GM19023 (cell line): ENCODE measurements around the gene LILRA5.
"Not testable (repeated sequence)": the region's sequence is repeated elsewhere in the genome, so short reads cannot be mapped to it uniquely, and the experiment has no call there.

ENCODE experiments used
- ATAC-seq: cut with Tn5 transposase; IDR thresholded peaks from one replicate; pipeline ENCODE4 v1.9.1; 2021; ENCODE audit warnings: mild to moderate bottlenecking, moderate library complexity; ENCODE audit not compliant: unreplicated experiment

Gene LILRA5

DNA sequence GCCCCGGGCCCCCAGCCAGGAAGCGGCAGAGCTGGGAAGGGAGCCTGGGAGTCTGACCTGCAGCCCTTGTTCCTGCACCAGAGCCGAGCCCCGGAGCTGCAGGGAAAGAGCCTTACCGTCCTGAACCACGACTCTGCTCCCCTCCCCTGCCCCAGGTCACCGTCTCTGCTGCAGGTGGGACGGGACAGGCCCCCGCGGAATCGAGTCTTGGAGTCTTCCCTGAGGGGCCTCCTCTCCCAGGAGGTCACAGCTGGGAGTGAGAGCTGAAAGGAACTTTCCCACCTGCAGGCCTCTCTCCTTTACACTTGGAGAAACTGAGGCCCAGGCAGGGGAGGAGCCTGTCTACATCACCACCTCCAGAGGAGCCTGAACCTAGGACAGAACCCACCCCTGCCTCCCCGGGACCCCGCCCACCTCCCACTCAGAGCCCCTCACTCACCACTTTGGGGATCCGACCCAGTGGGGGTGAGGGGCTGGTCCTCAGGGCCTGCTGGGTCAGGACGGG lies 35.8 kb downstream of the LILRA5 start:
- not testable (repeated sequence) for ATAC-seq

DNA sequence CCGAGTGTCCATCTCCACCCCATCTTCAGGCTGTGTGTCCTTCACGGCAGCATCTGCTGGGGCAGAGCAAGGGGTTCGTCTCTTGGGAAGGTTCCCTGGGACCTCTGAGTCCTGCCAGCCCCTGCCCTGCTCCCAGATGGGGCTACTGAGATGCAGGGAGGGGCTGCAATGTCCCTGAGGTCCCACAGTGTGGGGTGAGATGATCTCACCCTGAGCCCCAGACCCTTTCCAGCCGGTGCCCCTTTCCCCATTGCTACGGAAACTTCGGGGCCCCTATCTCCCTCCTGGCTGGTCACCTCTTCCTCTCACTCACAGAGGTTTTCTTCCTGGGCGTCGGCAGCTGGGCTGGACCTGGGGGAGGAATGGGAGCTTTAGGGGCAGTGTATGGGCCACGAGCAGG lies 37.0 kb downstream of the LILRA5 start:
- no peak for ATAC-seq

GRCh38 chr19:54274516-54274915 lies 38.5 kb downstream of the LILRA5 start:
- not testable (repeated sequence) for ATAC-seq

GRCh38 chr19:54273821-54274220 lies 39.1 kb downstream of the LILRA5 start:
- ATAC-seq, result no peak

DNA sequence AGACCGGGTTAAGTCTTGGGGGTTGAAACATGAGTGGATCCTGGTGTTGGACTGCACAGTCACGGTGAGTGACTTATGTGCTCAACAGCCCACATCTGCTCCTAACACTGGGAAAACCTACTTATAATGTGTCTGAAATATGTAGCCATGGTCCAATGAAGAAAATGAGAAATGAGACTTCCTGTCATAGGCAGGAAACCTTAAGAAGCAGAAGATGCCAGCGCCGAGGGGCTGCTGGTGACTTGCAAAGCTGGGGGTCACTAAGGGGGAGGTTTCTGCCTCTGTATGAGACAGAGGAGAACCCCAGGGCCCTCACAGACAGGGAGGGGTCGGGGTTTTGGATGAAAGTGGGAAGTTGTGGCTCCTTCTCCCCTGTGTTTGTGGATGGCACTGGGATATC lies 40.8 kb downstream of the LILRA5 start:
- ATAC-seq, result not testable (repeated sequence)

DNA sequence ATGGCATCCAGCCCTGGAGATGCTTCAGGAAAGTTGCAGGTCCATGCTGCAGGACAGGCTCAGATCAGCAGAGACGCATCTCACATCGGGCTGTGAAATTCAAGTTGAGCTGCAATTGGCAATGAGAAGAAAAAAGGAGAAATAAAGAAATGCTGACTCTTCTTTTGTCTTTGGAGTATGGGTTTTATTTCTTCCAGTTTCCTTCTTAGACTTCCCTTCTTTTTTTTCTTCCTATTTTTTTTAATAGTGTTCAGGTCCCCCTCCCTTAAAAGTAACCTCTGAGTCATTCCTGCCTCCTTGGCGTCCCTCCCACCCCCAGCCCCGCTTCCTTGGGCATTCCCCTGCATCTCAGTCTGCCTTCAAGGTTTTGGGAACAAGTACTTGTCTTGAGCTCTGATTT lies 41.4 kb downstream of the LILRA5 start:
- ATAC-seq, result not testable (repeated sequence)

DNA sequence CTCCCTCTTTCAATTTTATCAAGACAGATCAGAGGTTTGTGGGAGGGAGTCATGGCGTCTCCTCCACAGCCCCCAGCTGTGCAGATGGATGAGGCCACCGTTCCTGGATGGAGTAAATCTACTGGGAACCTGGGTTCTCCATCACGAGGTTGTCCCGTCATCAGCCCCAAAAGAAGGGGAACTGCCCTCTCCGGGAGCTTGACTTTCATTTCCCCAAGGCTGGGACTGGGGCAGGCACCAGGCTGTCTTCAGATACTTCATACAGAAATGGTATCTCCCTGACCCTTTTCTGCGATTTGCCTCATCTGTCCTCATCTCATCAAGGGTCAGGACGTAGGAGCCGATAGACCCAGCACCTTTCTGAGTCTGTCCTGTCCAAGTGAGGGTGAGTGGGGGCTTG lies 41.9 kb downstream of the LILRA5 start:
- no peak for ATAC-seq

GRCh38 chr19:54268936-54269335 lies 44.0 kb downstream of the LILRA5 start:
- ATAC-seq, result no peak

DNA sequence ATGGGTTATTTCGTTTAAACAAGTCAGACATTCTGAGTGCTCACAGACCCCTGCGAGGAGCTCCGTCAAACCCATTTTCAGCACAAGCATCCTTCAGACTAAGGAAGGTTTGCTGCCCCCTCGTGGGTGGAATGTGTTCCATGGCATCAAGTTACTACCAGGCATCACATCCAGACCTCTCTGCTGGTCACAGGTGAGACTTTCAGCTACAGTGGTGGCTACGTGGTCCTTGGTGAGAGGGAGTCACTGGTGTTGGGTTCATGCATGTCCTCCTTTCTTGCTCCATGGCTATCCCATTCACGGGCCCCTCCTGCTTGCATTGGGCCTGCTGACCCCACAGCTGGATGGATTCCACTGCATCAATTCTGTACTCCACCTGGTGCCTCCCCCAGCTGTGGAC lies 46.8 kb downstream of the LILRA5 start:
- ATAC-seq, result no peak

DNA sequence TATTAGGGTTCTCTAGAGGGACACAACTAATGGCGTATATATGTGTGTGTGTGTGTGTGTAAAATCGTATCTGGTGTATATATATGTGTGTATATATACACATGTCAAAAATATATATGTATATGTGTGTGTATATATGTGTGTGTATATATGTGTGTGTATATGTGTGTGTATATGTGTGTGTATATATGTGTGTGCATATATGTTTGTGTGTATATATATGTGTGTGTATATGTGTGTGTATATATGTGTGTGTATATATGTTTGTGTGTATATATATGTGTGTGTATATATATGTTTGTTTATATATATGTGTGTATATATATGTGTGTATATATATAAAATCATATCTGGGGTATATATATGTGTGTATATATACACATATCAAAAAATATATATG lies 50.5 kb downstream of the LILRA5 start:
- ATAC-seq, result no peak

- no peak for ATAC-seq
These were observed 50.9 kb downstream of the LILRA5 start for GRCh38 chr19:54262066-54262465.

DNA sequence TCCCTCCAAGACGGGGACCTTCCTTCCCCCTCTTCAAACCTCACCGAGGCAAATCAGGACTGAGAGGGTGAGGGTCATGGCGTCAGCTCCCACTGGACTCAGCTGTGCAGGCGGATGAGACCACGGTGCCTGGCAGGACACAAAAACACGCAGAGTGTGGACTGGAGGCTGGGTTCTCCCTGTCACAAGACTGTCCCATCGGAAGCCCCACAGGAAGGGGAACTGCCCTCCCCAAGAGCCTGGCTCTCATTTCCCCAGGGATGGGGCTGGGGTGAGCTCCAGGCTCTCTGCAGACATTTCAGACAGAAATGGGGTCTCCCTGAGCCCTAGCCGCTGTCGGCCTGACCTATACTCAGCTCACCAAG lies 55.9 kb downstream of the LILRA5 start, which contains the start of gene LILRB5:
Gene LILRB5, minus strand, starts transcription at position 158 of the 365 bp plus-strand sequence. Its CDS starts 80 bp downstream, at position 78.
- no peak for ATAC-seq
